HG03159 (cell line): Measurements from ENCODE around the gene TP53.

Source experiments
- ATAC-seq: cut with Tn5 transposase; IDR thresholded peaks from one replicate; pipeline ENCODE4 v1.9.1; 2021; ENCODE audit warnings: mild to moderate bottlenecking, moderate library complexity; ENCODE audit not compliant: unreplicated experiment

TP53 gene

GRCh38 chr17:7707446-7707845 is 20.2 kb upstream of the TP53 start:
- no peak for ATAC-seq

- no peak for ATAC-seq
Observed at GRCh38 chr17:7706631-7707354, 19.5 kb upstream of the TP53 start.

GRCh38 chr17:7705269-7706255 is 18.3 kb upstream of the TP53 start:
- no peak for ATAC-seq

GRCh38 chr17:7704601-7705268 is 17.4 kb upstream of the TP53 start, which contains the start of gene EFNB3:
TSS of gene EFNB3 (plus strand) at chr17:7705202. CDS start at chr17:7705599, 397 bp downstream.
- no peak for ATAC-seq

GRCh38 chr17:7703584-7704479 is 16.5 kb upstream of the TP53 start:
- ATAC-seq: no peak

- ATAC-seq: no peak
Observed at GRCh38 chr17:7702776-7703175, 15.5 kb upstream of the TP53 start.

- ATAC-seq: no peak
Observed at GRCh38 chr17:7701681-7702080, 14.4 kb upstream of the TP53 start.

- no peak for ATAC-seq
Observed at GRCh38 chr17:7700510-7700909, 13.2 kb upstream of the TP53 start.

- ATAC-seq: no peak
Observed at GRCh38 chr17:7697828-7698588, 10.7 kb upstream of the TP53 start.

GRCh38 chr17:7695586-7695985 is 8.3 kb upstream of the TP53 start:
- ATAC-seq: no peak

GRCh38 chr17:7688808-7689316 is 1.6 kb upstream of the TP53 start:
- no peak for ATAC-seq

GRCh38 chr17:7687908-7688807 is 868 bp upstream of the TP53 start, which contains the start of gene WRAP53:
TSS of gene WRAP53 (plus strand) at chr17:7688477. CDS start at chr17:7688649, 172 bp downstream.
- ATAC-seq: peak; percentile 68

- peak; percentile 43 for ATAC-seq
Observed at GRCh38 chr17:7686222-7687071, 843 bp downstream of the TP53 start.

- peak; percentile 43 for ATAC-seq
Observed at GRCh38 chr17:7685533-7686221, 1.6 kb downstream of the TP53 start.

- ATAC-seq: no peak
Observed at GRCh38 chr17:7684851-7685532, 2.3 kb downstream of the TP53 start.
